SK-N-MC (cell line): ENCODE results near the gene ASCC2.

ENCODE experiments used
- EZH2 ChIP-seq: fragments of 200-600 bp; sonication (generic); IDR thresholded peaks from one replicate; pipeline ENCODE4 v1.6.1; 2017; ENCODE audit warnings: antibody characterized with exemption
- POLR2AphosphoS5 ChIP-seq: IDR thresholded peaks from 2 replicates; pipeline ENCODE4 v1.6.1; 2012; ENCODE audit warnings: mild to moderate bottlenecking, low read depth, low read length, borderline replicate concordance

DNA sequence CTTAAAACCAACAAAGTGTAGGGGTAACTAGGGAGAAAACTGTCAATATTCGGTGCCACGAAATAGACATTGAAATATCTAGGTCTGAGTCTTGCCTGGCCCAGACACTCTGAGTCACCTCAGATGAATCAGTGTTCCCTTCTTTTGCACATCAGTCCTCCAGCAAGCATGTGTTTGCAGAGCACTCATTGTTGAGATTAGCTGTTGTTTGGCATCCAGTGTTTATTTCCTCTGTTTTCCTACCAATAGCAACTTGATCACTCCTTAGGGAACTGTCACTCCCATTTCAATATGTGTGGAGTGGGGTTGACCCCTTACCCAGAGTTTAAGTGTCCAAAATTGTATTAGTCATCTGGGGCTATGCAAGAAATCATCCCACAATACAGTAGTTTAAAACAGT lies 4.7 kb upstream of the ASCC2 start:
- no peak for TF ChIP-seq POLR2AphosphoS5
- no peak for TF ChIP-seq EZH2
